ENCODE data around the gene PTOV1. TPM values are rescaled to one million over a fixed set of nuclear protein-coding genes. Genes with fewer than 3 reads are reported as not detected.

The PTOV1 gene
- total RNA-seq, 1 donor from 2014 or later = 137 TPM

GRCh38 chr19:49887037-49887664, 36.2 kb downstream of the PTOV1 start:
- no peak for DNase-seq (ENCODE audit: extremely low read depth, low read depth, low spot score)

GRCh38 chr19:49887665-49888509, 36.9 kb downstream of the PTOV1 start:
- no peak for DNase-seq (ENCODE audit: extremely low read depth, low read depth, low spot score)

- no peak for DNase-seq (ENCODE audit: extremely low read depth, low read depth, low spot score)
Observed at GRCh38 chr19:49888510-49888824, 37.5 kb downstream of the PTOV1 start.

GRCh38 chr19:49889038-49889686, 38.2 kb downstream of the PTOV1 start:
- DNase-seq (ENCODE audit: extremely low read depth, low read depth, low spot score) = no peak

GRCh38 chr19:49889687-49890348, 38.9 kb downstream of the PTOV1 start:
- DNase-seq (ENCODE audit: extremely low read depth, low read depth, low spot score) = no peak

- DNase-seq (ENCODE audit: extremely low read depth, low read depth, low spot score) = no peak
Observed at GRCh38 chr19:49890349-49891311, 39.7 kb downstream of the PTOV1 start.

GRCh38 chr19:49891393-49891792, 40.4 kb downstream of the PTOV1 start:
- DNase-seq (ENCODE audit: extremely low read depth, low read depth, low spot score) = no peak

GRCh38 chr19:49892716-49893115, 41.8 kb downstream of the PTOV1 start:
- no peak for DNase-seq (ENCODE audit: extremely low read depth, low read depth, low spot score)

GRCh38 chr19:49894011-49894664, 43.2 kb downstream of the PTOV1 start:
- no peak for DNase-seq (ENCODE audit: extremely low read depth, low read depth, low spot score)

- no peak for DNase-seq (ENCODE audit: extremely low read depth, low read depth, low spot score)
Observed at GRCh38 chr19:49894879-49895565, 44.1 kb downstream of the PTOV1 start.

GRCh38 chr19:49895566-49896297, 44.8 kb downstream of the PTOV1 start:
- DNase-seq (ENCODE audit: extremely low read depth, low read depth, low spot score) = no peak

GRCh38 chr19:49896863-49897621, 46.1 kb downstream of the PTOV1 start, which contains the start of gene IL4I1:
IL4I1 (minus strand) TSS chr19:49896887; CDS start chr19:49896160, 727 bp downstream.
- DNase-seq (ENCODE audit: extremely low read depth, low read depth, low spot score) = peak; percentile 44

GRCh38 chr19:49904136-49904535, 53.2 kb downstream of the PTOV1 start:
- DNase-seq (ENCODE audit: extremely low read depth, low read depth, low spot score) = no peak

GRCh38 chr19:49906879-49907564, 56.1 kb downstream of the PTOV1 start:
- no peak for DNase-seq (ENCODE audit: extremely low read depth, low read depth, low spot score)

- no peak for DNase-seq (ENCODE audit: extremely low read depth, low read depth, low spot score)
Observed at GRCh38 chr19:49907745-49908446, 56.9 kb downstream of the PTOV1 start.

Data from glomerular endothelial cell (primary cell).